A673 (cell line): ENCODE data around the gene IFFO2.

Source experiments
- EZH2 ChIP-seq: fragments of 200-600 bp; sonication (generic); IDR thresholded peaks from 2 replicates; pipeline ENCODE4 v1.6.1; 2017; ENCODE audit warnings: borderline replicate concordance, low read depth, mild to moderate bottlenecking, mixed read lengths, antibody characterized with exemption, low read length; ENCODE audit not compliant: poor library complexity, severe bottlenecking
- TF ChIP-seq, protein P1 (sequence below): fragments of 300-800, 200-600 bp; sonication (generic); conservative IDR thresholded peaks from 2 replicates; pipeline ENCODE4 v1.5.1; 2017; ENCODE audit warnings: low read depth, mild to moderate bottlenecking, antibody characterized with exemption, low read length, moderate library complexity, mixed read lengths

DNA sequence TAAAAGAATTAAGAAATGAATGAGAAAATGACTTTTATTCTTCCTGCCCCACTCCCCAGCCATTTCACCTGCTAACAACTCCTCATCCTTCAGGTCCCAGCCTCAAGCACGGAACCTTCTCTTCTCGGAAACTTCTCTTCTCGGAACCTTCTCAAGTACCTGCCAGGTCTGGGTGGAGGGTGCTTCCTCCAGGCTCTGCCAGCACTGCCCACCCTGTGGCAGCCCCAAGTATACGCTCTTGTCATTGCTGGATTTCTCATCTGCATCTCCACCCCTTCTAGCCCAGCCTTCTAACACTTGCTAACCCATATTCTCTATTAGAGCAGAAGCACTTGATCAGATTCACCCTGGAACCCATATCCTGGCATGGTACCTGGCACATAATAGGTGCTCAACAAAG lies 3.9 kb upstream of the IFFO2 start:
- TF ChIP-seq, protein P1, sequence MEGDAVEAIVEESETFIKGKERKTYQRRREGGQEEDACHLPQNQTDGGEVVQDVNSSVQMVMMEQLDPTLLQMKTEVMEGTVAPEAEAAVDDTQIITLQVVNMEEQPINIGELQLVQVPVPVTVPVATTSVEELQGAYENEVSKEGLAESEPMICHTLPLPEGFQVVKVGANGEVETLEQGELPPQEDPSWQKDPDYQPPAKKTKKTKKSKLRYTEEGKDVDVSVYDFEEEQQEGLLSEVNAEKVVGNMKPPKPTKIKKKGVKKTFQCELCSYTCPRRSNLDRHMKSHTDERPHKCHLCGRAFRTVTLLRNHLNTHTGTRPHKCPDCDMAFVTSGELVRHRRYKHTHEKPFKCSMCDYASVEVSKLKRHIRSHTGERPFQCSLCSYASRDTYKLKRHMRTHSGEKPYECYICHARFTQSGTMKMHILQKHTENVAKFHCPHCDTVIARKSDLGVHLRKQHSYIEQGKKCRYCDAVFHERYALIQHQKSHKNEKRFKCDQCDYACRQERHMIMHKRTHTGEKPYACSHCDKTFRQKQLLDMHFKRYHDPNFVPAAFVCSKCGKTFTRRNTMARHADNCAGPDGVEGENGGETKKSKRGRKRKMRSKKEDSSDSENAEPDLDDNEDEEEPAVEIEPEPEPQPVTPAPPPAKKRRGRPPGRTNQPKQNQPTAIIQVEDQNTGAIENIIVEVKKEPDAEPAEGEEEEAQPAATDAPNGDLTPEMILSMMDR, result no peak
- no peak for TF ChIP-seq EZH2
